Activated naive CD8-positive, alpha-beta T cell treated with anti-CD3 and anti-CD28 coated beads, Interleukin-2, amount 50 U/mL, for 24 hours (primary cell): ENCODE data around the gene IFT122.
"Not testable (repeated sequence)": the region's sequence is repeated elsewhere in the genome, so short reads cannot be mapped to it uniquely, and the experiment has no call there.

Experiments used
- ATAC-seq: fragments of 150-1000 bp; cut with Tn5 transposase; one replicate; pipeline ENCODE4 v1.10.0; 2021
- DNase-seq: peaks from one replicate; pipeline ENCODE4 v3.0.0; 2021
- H3K27ac Mint-ChIP-seq: one replicate; pipeline ENCODE4 v1.8.0; 2021; ENCODE audit warnings: mild to moderate bottlenecking, mixed read lengths
- H3K27me3 Mint-ChIP-seq: one replicate; pipeline ENCODE4 v1.8.0; 2021; ENCODE audit warnings: mixed read lengths
- H3K36me3 Mint-ChIP-seq: one replicate; pipeline ENCODE4 v1.8.0; 2021; ENCODE audit warnings: low read depth, mixed read lengths
- H3K4me1 Mint-ChIP-seq: one replicate; pipeline ENCODE4 v1.8.0; 2021; ENCODE audit warnings: mixed read lengths
- H3K4me3 Mint-ChIP-seq: one replicate; pipeline ENCODE4 v1.8.0; 2021; ENCODE audit warnings: mild to moderate bottlenecking, moderate library complexity, mixed read lengths
- H3K9me3 Mint-ChIP-seq: one replicate; pipeline ENCODE4 v1.8.0; 2021; ENCODE audit warnings: mixed read lengths

IFT122 gene, protein sequence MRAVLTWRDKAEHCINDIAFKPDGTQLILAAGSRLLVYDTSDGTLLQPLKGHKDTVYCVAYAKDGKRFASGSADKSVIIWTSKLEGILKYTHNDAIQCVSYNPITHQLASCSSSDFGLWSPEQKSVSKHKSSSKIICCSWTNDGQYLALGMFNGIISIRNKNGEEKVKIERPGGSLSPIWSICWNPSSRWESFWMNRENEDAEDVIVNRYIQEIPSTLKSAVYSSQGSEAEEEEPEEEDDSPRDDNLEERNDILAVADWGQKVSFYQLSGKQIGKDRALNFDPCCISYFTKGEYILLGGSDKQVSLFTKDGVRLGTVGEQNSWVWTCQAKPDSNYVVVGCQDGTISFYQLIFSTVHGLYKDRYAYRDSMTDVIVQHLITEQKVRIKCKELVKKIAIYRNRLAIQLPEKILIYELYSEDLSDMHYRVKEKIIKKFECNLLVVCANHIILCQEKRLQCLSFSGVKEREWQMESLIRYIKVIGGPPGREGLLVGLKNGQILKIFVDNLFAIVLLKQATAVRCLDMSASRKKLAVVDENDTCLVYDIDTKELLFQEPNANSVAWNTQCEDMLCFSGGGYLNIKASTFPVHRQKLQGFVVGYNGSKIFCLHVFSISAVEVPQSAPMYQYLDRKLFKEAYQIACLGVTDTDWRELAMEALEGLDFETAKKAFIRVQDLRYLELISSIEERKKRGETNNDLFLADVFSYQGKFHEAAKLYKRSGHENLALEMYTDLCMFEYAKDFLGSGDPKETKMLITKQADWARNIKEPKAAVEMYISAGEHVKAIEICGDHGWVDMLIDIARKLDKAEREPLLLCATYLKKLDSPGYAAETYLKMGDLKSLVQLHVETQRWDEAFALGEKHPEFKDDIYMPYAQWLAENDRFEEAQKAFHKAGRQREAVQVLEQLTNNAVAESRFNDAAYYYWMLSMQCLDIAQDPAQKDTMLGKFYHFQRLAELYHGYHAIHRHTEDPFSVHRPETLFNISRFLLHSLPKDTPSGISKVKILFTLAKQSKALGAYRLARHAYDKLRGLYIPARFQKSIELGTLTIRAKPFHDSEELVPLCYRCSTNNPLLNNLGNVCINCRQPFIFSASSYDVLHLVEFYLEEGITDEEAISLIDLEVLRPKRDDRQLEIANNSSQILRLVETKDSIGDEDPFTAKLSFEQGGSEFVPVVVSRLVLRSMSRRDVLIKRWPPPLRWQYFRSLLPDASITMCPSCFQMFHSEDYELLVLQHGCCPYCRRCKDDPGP

DNA sequence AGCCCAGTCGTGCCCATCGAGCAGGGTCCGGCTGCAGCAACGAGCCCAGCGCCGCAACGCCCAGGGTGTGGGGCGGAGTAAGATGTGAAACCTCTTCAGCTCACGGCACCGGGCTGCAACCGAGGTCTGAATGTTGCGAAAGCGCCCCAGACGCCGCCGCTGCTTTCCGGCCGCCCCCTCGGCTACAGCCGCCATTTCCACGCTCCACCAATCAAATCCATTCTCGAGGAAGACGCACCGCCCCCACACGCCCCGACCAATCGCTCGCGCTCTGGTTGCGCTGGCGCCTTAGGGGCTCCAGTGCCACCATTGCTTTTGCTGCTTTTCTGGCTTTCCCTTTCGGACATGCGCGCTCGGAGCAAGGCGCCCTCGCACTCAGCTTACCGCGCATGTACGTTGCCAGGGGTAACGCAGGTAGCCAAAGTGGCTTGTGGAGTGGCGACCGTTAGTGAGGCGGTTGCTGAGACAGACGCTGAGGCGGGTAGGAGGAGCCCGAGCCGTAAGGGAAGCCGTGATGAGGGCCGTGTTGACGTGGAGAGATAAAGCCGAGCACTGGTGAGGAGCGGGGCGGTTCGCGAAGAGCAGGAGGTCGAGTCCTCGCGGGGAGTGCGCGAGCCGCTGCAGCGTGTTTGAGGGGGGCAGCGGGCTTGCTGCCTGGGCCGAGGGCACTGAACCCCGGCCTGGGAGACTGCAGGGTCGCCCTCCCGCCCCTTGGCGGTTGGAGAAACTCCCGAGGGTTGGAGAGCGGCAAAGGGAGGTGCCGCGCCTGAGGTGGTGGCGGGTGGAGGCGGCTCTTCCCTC lies at the start of gene IFT122, which contains the start of gene MBD4:
TSS of gene IFT122 (plus strand) at position 408 of the 801 bp plus-strand sequence. CDS start at position 515, 107 bp downstream.
TSS of gene MBD4 (minus strand) at position 132 of the 801 bp plus-strand sequence. CDS start at position 17, 115 bp downstream.
- no peaks in the 10 kb centered on the region for H3K9me3 Mint-ChIP-seq

DNA sequence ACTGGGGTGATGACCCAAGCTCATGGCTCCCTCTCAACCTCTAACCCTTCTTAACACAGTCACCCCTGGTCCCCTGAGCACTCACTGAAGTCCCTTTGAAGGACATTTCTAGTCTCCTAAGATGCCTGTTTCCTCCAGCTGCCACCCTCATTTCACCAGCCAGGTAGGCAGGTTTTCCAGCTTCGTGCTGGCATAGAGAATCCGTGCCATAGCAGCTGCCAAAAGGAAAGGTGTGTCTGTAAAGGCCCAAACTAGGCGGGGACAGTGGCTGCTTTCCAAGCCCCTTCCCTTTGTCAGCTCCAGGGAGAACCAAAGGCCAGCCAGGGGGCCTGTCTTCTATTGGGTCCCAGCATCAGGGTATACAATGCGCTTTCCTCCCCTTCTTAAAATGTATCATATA lies 48.4 kb upstream of the IFT122 start:
- H3K4me3 Mint-ChIP-seq, DNase-seq, ATAC-seq, H3K9me3 Mint-ChIP-seq, H3K27ac Mint-ChIP-seq, H3K4me1 Mint-ChIP-seq, H3K27me3 Mint-ChIP-seq: not testable (repeated sequence)
- H3K36me3 Mint-ChIP-seq = peaks cover 41% of the 10 kb centered on the region

More for the DNA sequence above, at the start of gene IFT122, which contains the start of gene MBD4:
- Mint-ChIP-seq H3K27ac (peak within 1 kb of the TSS; percentile 99), H3K36me3 (peaks cover 32% of the 10 kb centered on the region), H3K4me3 (peak within 1 kb of the TSS; percentile 94), H3K4me1 (peaks cover 66% of the 10 kb centered on the region), H3K27me3 (peaks cover 4% of the 10 kb centered on the region)
- peak; percentile 95 for ATAC-seq
- peak; percentile 98 for DNase-seq

DNA sequence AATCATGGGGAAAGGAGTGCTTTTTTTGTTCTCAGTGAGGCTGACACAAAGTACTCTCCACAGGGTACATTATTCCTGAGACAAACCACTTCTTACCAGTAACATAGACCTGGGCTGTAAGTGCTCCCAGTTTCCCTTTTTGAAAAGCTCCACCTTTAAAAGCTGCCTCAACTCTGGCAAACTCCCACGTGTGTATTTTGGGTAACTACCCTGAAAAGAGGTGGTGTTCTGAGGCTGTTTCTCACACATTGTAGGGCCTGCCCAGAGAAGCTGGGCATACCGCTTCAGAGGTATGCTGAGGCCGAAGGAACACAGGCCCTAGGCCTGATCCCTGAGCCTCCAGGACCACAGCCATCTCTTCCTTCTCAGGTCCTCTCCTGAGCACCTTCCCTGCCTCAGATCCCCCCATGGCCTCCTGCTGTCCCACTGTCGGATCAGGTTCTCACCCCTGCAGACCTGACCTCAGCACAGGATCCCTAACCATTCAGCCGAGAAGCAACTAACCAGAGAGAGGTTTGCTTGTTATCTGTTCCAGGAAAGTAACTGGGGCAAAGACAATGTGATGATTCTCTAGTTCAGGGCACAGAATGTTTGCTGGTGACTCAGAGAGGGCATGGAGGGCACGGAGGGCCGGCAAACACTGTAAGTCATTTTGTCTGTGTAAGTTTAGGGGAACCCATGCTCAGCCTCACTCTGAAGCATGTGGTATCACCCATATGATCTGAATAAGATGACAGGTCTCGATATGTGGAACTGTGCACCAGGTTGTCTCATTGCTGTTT lies 47.7 kb upstream of the IFT122 start:
- not testable (repeated sequence) for ATAC-seq

DNA sequence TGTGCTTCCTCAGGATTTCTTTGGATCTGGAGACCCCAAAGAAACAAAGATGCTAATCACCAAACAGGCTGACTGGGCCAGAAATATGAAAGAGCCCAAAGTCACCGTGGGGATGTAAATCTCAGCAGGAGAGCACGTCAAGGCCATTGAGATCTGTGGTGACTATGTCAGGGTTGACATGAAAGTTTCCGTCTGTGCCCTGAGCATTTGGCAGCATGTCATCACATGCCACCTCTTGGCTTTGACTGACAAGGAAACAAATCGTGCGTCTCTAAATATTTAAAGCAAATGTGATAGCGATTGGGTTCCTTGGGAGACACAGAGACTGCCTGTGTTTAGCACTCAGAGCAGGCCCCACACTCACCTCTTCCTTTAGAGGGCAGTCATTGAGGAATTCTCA lies 46.8 kb upstream of the IFT122 start:
- H3K36me3 Mint-ChIP-seq = peaks cover 34% of the 10 kb centered on the region
- no peaks in the 10 kb centered on the region for H3K9me3 Mint-ChIP-seq
- no peak overlapping the region for H3K4me3 Mint-ChIP-seq
- no peak overlapping the region for H3K27ac Mint-ChIP-seq
- H3K4me1 Mint-ChIP-seq = peaks cover 23% of the 10 kb centered on the region
- no peaks in the 10 kb centered on the region for H3K27me3 Mint-ChIP-seq
- ATAC-seq (no peak), DNase-seq (no peak)

More for the DNA sequence above, 47.7 kb upstream of the IFT122 start:
- H3K4me1 Mint-ChIP-seq = peaks cover 14% of the 10 kb centered on the region
- peaks cover 40% of the 10 kb centered on the region for H3K36me3 Mint-ChIP-seq
- H3K27me3 Mint-ChIP-seq, H3K27ac Mint-ChIP-seq, H3K9me3 Mint-ChIP-seq, H3K4me3 Mint-ChIP-seq, DNase-seq: not testable (repeated sequence)

DNA sequence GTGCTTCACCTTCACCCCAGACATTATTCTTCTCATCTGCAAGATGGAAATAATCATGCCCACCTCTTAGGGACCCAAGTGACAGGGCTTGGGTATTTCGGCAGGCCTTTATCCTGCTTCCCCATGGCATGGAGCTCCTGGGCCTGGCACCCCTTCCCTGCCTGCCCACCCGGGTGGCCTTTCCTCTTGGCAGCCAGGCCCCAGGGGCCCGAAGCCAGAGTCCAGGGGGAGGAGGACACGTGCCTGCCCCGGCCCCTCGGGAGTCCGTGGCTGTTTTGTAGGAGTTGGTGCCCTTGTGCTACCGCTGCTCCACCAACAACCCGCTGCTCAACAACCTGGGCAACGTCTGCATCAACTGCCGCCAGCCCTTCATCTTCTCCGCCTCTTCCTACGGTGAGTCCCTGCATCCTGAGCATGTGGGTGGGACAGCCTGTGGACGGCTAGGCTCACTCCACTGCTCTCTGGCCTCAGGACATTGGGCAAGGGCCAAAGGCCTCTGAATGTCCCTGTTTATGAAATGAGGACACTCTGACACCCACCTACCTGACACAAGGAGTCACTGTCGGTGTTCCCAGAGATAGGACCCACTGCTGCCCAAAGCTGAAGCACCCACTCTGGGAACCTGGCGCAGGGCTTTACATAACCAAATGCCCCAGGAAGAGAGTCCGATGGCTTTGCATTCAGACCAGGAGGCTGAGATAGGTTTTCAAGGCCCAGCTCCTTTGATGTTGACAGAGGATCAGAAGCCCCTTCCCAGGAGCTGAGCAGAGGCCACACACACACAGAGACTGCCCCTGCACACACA lies 46.1 kb upstream of the IFT122 start:
- peaks cover 35% of the 10 kb centered on the region for H3K36me3 Mint-ChIP-seq

DNA sequence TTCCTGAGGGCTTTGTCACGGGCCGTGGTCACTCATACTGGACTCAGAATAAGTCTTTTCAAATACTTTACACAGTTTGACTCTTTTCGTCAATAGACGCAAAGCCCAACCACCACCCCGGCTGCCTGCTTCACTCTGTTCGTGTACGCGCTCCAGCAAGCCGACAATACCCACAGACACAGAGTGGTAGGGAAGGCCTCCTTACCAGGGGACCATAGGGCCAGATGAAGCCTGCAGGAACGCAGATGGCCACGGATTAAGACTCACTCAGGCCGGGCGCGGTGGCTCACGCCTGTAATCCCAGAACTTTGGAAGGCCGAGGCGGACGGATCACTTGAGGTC lies 41.2 kb upstream of the IFT122 start:
- Mint-ChIP-seq H3K36me3 (peaks cover 25% of the 10 kb centered on the region), H3K4me3 (peak overlapping the region; percentile 98), H3K27ac (peak overlapping the region; percentile 99), H3K27me3 (no peaks in the 10 kb centered on the region), H3K4me1 (peaks cover 37% of the 10 kb centered on the region), H3K9me3 (no peaks in the 10 kb centered on the region)
- ATAC-seq (no peak), DNase-seq (peak; percentile 9)

More for the DNA sequence above, 46.1 kb upstream of the IFT122 start:
- H3K4me1 Mint-ChIP-seq = peaks cover 27% of the 10 kb centered on the region
- H3K4me3 Mint-ChIP-seq, H3K27ac Mint-ChIP-seq, H3K9me3 Mint-ChIP-seq, DNase-seq, H3K27me3 Mint-ChIP-seq, ATAC-seq: not testable (repeated sequence)

DNA sequence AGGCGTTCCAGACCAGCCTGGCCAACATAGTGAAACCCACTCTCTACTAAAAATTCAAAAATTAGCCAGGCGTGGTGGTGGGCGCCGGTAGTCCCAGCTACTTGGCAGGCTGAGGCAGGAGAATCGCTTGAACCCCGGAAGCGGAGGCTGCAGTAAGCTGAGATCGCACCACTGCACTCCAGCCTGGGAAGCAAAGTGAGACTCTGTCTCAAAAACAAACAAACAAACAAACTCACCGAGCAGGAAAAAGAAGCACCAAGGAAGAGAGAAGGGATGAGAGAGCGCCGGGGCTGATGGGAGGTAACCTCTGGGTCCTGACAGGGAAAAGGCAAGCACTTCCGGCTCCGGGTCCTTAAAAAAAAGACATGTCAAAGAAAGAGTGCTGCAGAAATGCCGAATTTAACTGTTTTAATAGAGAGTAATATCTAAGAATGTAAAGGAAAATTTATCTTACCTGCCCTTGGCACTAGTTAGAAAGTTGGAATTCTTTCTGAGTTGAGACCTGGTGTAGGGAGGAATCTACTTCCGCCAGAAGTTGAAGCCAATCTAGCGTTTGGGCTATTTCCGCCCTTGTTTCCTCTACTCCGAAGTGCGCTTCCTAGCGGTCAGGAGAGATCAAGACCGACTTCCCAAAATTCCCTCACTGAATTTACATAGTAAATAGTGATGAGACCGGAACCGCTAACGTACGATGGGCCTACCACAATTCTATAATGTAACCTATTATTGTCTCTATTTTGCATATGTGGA lies 40.7 kb upstream of the IFT122 start:
- Mint-ChIP-seq H3K27ac (peak overlapping the region; percentile 99), H3K4me3 (peak overlapping the region; percentile 98), H3K4me1 (peaks cover 37% of the 10 kb centered on the region)

DNA sequence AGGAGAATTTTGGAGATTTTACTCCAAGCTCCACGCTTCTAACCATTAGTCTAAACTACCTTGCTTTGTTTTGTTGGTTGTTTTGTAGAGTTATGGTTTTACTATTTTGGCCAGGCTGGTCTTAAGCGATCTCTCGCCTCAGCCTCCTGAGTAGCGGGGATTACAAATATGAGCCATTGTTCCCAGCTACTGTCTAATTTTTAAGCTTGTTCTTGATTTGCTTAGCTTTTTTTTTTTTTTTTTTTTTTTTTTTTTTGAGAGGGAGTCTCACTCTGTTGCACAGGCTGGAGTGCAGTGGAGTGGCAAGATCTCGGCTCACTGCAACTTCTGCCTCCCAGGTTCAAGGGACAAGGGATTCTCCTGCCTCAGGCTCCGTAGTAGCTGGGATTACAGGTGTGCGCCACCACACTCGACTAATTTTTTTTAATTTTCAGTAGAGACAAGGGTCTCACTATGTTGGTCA lies 40.1 kb upstream of the IFT122 start:
- ATAC-seq (peak; percentile 44), DNase-seq (peak; percentile 17)
- H3K4me1 Mint-ChIP-seq = peaks cover 37% of the 10 kb centered on the region
- H3K9me3 Mint-ChIP-seq = no peaks in the 10 kb centered on the region
- no peaks in the 10 kb centered on the region for H3K27me3 Mint-ChIP-seq
- peak overlapping the region; percentile 99 for H3K27ac Mint-ChIP-seq
- peaks cover 19% of the 10 kb centered on the region for H3K36me3 Mint-ChIP-seq
- peak overlapping the region; percentile 98 for H3K4me3 Mint-ChIP-seq

More for the DNA sequence above, 40.7 kb upstream of the IFT122 start:
- DNase-seq (peak; percentile 75), ATAC-seq (peak; percentile 79)
- Mint-ChIP-seq H3K9me3 (no peaks in the 10 kb centered on the region), H3K27me3 (no peaks in the 10 kb centered on the region), H3K36me3 (peaks cover 22% of the 10 kb centered on the region)

DNA sequence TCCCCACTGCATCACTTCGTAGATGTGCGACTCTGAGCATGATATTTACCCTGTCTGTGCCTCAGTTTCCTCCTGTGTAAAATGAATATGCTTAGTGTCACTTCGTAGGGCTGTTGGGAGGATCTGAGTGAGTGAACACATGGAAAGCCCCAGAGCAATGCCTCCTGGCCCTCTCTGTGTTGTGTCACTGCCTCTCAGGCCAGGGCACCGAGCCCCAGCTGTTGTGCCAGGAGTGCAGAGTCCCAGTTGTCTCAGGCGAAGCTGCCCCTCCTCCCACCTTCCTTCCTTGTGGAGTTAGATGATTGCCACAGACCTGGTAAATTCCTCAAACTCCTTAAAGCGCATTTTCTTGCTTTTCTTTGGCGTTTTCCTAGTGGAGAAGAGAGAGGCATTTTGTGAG lies 37.8 kb upstream of the IFT122 start:
- ATAC-seq (no peak), DNase-seq (no peak)
- Mint-ChIP-seq H3K4me1 (peaks cover 24% of the 10 kb centered on the region), H3K27ac (no peak overlapping the region), H3K4me3 (no peak overlapping the region), H3K36me3 (peaks cover 11% of the 10 kb centered on the region), H3K9me3 (no peaks in the 10 kb centered on the region), H3K27me3 (no peaks in the 10 kb centered on the region)

DNA sequence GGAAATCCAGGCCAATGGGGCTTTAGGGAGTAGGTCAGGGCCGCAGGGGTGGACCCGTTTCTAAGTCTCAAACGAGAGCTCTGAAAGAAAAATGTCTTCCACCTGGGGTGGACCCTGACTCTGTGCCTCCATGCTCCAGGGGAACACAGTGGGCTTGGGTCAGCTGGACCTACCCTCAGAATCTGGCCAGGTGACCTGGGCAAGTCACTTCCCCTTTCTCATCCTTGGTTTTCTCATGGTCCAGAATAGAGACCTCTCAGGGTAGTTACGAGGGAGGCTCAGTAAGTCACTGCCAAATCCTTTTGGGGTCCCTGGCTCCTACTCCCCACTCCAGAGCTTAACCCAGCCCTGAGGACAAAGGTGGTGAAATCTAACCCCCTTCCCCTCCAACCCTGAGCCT lies 37.4 kb upstream of the IFT122 start:
- peaks cover 20% of the 10 kb centered on the region for H3K4me1 Mint-ChIP-seq
- H3K36me3 Mint-ChIP-seq = peaks cover 8% of the 10 kb centered on the region
- H3K27ac Mint-ChIP-seq = no peak overlapping the region
- H3K27me3 Mint-ChIP-seq = no peaks in the 10 kb centered on the region
- H3K4me3 Mint-ChIP-seq = no peak overlapping the region
- H3K9me3 Mint-ChIP-seq = no peaks in the 10 kb centered on the region
- no peak for DNase-seq
- no peak for ATAC-seq

DNA sequence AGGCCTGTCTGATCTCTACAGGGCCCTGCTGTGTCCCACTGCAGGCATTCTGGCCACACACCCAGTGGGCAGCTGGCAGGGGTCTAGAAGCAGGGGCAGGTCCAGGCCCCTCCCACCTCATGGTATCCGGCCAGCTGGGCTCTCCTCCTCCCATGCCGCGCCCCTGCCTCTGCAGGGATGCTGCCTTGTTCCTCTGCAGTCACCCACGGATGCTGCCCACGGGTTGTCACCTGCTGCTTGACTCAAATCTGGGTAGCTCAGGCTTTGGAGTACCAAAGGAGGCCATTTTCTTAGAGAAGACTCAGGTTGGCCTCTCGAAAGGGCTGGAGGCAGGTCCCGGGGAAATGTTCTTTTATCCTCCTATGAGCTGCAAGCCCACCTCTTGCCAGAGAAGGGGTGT lies 36.6 kb upstream of the IFT122 start:
- ATAC-seq (no peak), DNase-seq (no peak)
- Mint-ChIP-seq H3K9me3 (no peaks in the 10 kb centered on the region), H3K4me3 (no peak overlapping the region), H3K36me3 (peaks cover 6% of the 10 kb centered on the region), H3K27me3 (no peaks in the 10 kb centered on the region), H3K4me1 (peaks cover 12% of the 10 kb centered on the region), H3K27ac (no peak overlapping the region)

DNA sequence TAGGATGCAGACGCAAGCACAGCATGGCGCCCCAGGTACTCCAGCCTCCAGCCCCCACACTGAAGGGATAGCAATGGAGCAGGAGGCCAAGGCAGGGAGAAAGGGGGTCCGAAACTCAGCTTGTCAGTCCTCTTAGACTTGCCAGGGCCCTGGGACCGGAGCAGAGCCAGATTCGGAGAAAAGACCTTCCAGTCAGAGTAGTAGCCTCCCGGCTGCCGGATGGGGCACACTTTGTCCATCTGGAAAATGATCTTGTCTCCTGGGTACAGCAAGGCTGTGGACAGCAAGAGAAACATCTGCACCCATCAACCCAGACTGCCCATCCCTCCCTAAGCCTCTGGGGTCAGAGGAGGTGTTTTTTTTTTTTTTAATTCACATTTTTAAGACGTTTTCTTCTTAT lies 35.9 kb upstream of the IFT122 start:
- Mint-ChIP-seq H3K4me1 (peaks cover 10% of the 10 kb centered on the region), H3K36me3 (peaks cover 4% of the 10 kb centered on the region), H3K9me3 (no peaks in the 10 kb centered on the region), H3K27ac (no peak overlapping the region), H3K4me3 (no peak overlapping the region), H3K27me3 (no peaks in the 10 kb centered on the region)
- ATAC-seq = no peak
- no peak for DNase-seq
